ENCODE measurements around the gene TMEM161B. TPM values are rescaled to one million over a fixed set of nuclear protein-coding genes. Genes with fewer than 3 reads are reported as not detected.
"Not testable (repeated sequence)": the region's sequence is repeated elsewhere in the genome, so short reads cannot be mapped to it uniquely, and the experiment has no call there.

The TMEM161B gene
- total and polyA plus RNA-seq, 7 donors: 5.1 to 10.2 (median 6.6) TPM

DNA sequence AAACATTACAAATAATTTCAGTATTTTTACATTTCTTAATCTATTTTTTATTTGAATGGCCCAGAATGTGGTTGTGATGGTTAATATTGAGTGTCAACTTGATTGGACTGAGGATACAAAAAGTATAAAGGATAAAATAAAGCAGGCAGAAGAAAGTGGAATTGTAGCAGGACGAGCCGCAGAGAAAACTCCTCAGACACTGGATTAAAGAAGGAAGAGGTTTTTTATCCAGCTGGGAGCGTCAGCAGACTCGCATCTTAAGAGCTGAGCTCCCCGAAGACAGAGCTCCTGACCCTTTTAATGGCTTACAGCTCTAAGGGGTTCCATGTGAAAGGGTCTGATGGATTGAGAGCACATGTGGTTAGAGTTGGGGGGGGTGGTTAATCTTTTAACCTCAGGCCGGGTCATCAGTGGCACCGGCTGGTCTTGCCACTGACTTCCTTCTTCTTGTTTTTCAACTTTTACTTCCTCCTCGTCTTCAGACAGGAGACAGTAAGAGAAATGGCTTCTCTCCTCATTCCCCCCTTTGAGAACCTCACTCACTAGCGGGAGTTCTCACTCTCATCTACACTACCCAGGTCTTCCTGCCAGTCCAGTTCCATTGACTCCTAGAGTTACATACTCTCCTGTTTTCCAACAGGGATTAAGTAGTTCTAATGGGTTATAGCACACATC, 80.0 kb downstream of the TMEM161B start:
- intact Hi-C loops (cut with DNase I): no loop called here
- TF ChIP-seq, protein P1, sequence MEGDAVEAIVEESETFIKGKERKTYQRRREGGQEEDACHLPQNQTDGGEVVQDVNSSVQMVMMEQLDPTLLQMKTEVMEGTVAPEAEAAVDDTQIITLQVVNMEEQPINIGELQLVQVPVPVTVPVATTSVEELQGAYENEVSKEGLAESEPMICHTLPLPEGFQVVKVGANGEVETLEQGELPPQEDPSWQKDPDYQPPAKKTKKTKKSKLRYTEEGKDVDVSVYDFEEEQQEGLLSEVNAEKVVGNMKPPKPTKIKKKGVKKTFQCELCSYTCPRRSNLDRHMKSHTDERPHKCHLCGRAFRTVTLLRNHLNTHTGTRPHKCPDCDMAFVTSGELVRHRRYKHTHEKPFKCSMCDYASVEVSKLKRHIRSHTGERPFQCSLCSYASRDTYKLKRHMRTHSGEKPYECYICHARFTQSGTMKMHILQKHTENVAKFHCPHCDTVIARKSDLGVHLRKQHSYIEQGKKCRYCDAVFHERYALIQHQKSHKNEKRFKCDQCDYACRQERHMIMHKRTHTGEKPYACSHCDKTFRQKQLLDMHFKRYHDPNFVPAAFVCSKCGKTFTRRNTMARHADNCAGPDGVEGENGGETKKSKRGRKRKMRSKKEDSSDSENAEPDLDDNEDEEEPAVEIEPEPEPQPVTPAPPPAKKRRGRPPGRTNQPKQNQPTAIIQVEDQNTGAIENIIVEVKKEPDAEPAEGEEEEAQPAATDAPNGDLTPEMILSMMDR (IDR thresholded peaks at IDR 0.05): no peak
- Histone ChIP-seq H3K27ac (no peak overlapping the region), H3K27me3 (ENCODE audit: insufficient read depth in 3 of 3, low read length in 2 of 3) (no peaks in the 10 kb centered on the region), H3K36me3 (ENCODE audit: insufficient read depth in 1 of 2, low read depth in 1 of 2) (peaks cover 4 to 42% of the 10 kb centered on the region in 2 donors), H3K4me3 (no peak overlapping the region), H3K4me1 (no peaks in the 10 kb centered on the region), H3K9me3 (peaks cover 5% of the 10 kb centered on the region)
- WGBS, 3 donors: 98 to 99% (median 99%) methylated on average over 9 of the region's 9 CpGs
- ATAC-seq (no peak), DNase-seq (no peak)

GRCh38 chr5:88183255-88183654, 85.4 kb downstream of the TMEM161B start:
- ATAC-seq: no peak
- H3K9me3 ChIP-seq: no peaks in the 10 kb centered on the region

GRCh38 chr5:88177486-88177885, 91.2 kb downstream of the TMEM161B start:
- intact Hi-C loops (cut with DNase I); H3K27ac ChIP-seq; DNase-seq; H3K9me3 ChIP-seq; ATAC-seq; H3K4me1 ChIP-seq; H3K4me3 ChIP-seq; H3K36me3 ChIP-seq (ENCODE audit: insufficient read depth in 1 of 2, low read depth in 1 of 2); H3K27me3 ChIP-seq (ENCODE audit: insufficient read depth in 3 of 3, low read length in 2 of 3): not testable (repeated sequence)
- 90 to 96% (median 91%) methylated on average over 13 of the region's 13 CpGs for WGBS, 3 donors

More at GRCh38 chr5:88183255-88183654, 85.4 kb downstream of the TMEM161B start:
- no peaks in the 10 kb centered on the region for H3K4me1 ChIP-seq
- no peak overlapping the region for H3K27ac ChIP-seq
- no peaks in the 10 kb centered on the region for H3K27me3 ChIP-seq (ENCODE audit: insufficient read depth in 3 of 3, low read length in 2 of 3)
- peaks cover 0 to 22% of the 10 kb centered on the region in 2 donors for H3K36me3 ChIP-seq (ENCODE audit: insufficient read depth in 1 of 2, low read depth in 1 of 2)
- no peak for DNase-seq
- intact Hi-C loops (cut with DNase I): no loop called here
- TF ChIP-seq, protein P1 (IDR thresholded peaks at IDR 0.05): no peak
- no peak overlapping the region for H3K4me3 ChIP-seq

DNA sequence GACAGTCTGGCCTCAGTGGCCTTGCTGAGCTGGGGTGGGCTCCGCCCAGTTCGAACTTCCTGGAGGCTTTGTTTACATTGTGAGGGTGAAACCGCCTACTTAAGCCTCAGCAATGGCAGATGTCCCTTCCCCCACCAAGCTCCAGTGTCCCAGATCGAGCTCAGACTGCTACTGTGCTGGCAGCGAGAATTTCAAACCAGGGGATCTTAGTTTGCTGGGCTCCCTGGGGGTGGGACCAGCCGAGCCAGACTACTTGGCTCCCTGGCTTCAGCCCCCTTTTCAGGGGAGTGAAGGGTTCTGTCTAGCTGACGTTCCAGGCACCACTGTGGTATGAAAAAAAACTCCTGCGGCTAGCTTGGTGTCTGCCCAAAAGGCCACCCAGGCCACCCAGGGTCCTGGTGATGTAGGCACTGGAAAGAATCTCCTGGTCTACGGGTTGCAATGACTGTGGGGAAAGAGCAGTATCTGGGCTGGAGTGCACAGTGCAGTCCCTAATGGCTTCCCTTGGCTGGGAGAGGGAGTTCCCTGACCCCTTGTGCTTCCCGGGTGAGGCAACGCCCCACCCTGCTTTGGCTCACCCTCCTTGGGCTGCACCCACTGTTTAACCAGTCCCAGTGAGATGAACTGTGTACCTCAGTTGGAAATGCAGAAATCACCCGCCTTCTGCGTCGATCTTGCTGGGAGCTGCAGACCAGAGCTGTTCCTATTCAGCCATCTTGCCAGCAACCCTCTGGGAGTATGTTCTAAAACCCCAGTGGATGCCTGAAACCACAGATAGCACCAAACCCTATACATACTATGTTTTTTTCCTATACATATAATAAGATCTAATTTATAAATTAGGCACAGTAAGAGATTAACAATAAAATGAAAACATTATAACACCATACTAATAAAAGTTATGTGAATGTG, 95.5 kb downstream of the TMEM161B start:
- 48 to 58% (median 53%) methylated on average over 14 of the region's 14 CpGs for WGBS, 3 donors
- H3K4me3 ChIP-seq: no peak overlapping the region
- no peaks in the 10 kb centered on the region for H3K27me3 ChIP-seq (ENCODE audit: insufficient read depth in 3 of 3, low read length in 2 of 3)
- no peak overlapping the region for H3K27ac ChIP-seq
- no peak for DNase-seq
- peaks cover 5% of the 10 kb centered on the region for H3K9me3 ChIP-seq
- H3K4me1 ChIP-seq: no peaks in the 10 kb centered on the region
- intact Hi-C loops (cut with DNase I): no loop called here
- no peak for ATAC-seq
- H3K36me3 ChIP-seq (ENCODE audit: insufficient read depth in 1 of 2, low read depth in 1 of 2): no peaks in the 10 kb centered on the region
- TF ChIP-seq, protein P1 (IDR thresholded peaks at IDR 0.05): no peak

DNA sequence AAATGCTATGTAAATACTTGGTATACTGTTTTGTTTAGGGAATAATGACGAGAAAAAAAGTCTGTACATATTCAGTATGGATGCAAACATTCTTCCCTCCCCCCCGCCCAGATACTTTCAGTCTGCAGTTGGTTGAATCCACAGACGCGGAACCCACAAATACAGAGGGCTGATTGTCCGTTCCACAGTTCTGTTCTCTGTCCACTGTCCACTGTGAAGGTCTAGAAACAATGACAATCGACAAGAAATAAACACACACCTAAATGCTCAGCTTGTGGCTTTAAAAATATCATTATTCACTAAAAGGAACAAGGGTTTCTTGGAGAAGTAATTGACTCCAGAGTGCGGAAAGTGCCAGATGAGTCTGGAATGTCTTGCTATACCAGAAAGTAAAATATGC, 109.1 kb downstream of the TMEM161B start:
- ATAC-seq (no peak), DNase-seq (no peak)
- 80 to 85% (median 81%) methylated on average over 7 of the region's 7 CpGs for WGBS, 3 donors
- intact Hi-C loops (cut with DNase I): no loop called here
- Histone ChIP-seq H3K4me3 (no peak overlapping the region), H3K36me3 (ENCODE audit: insufficient read depth in 1 of 2, low read depth in 1 of 2) (no peaks in the 10 kb centered on the region), H3K27ac (no peak overlapping the region), H3K4me1 (no peaks in the 10 kb centered on the region), H3K27me3 (ENCODE audit: insufficient read depth in 3 of 3, low read length in 2 of 3) (peaks cover 0 to 9% (median 5%) of the 10 kb centered on the region in 3 donors), H3K9me3 (no peaks in the 10 kb centered on the region)
- TF ChIP-seq, protein P1 (IDR thresholded peaks at IDR 0.05): no peak

All from psoas muscle (tissue), 8 donors.